Activated naive CD8-positive, alpha-beta T cell treated with anti-CD3 and anti-CD28 coated beads, Interleukin-2, amount 10 ng/mL, durations not matched to agents 7 days and 5 days (primary cell): ENCODE measurements around the gene BCAS4. TPM values are rescaled to one million over a fixed set of nuclear protein-coding genes. Genes with fewer than 3 reads are reported as not detected.

Experiments
- ATAC-seq: fragments of 150-1000 bp; cut with Tn5 transposase; one replicate; pipeline ENCODE4 v1.10.0; 2021; ENCODE audit warnings: low read depth, moderate library complexity
- POLR2A ChIA-PET: fragments of 350-600 bp; sonication (Branson Sonifier 250); formaldehyde crosslinking; loops from one replicate; lab custom pipeline; 2021; ENCODE audit warnings: antibody characterized with exemption; lab: Charles Lee
- DNase-seq: peaks from one replicate; pipeline ENCODE4 v3.0.0; 2021
- H3K27ac Mint-ChIP-seq: one replicate; pipeline ENCODE4 v1.8.0; 2022; ENCODE audit warnings: mild to moderate bottlenecking, mixed read lengths
- H3K27me3 Mint-ChIP-seq: one replicate; pipeline ENCODE4 v1.8.0; 2022; ENCODE audit warnings: mild to moderate bottlenecking, moderate library complexity, mixed read lengths
- H3K36me3 Mint-ChIP-seq: one replicate; pipeline ENCODE4 v1.8.0; 2021; ENCODE audit warnings: mild to moderate bottlenecking, mixed read lengths
- H3K4me1 Mint-ChIP-seq: one replicate; pipeline ENCODE4 v1.8.0; 2021; ENCODE audit warnings: mixed read lengths
- H3K4me3 Mint-ChIP-seq: one replicate; pipeline ENCODE4 v1.8.0; 2022; ENCODE audit warnings: mild to moderate bottlenecking, moderate library complexity, mixed read lengths
- H3K9me3 Mint-ChIP-seq: one replicate; pipeline ENCODE4 v1.8.0; 2021; ENCODE audit warnings: mixed read lengths
- total RNA-seq, 2 experiments: library from RNA; stranded (reverse); gene quantifications; one replicate each; pipeline ENCODE4 v1.2.3, GENCODE V29; 2021

BCAS4 gene
- total RNA-seq, 2 experiments from 2014 or later = 35.0 to 35.2 TPM

GRCh38 chr20:50862546-50862945 is 67.7 kb downstream of the BCAS4 start:
- Mint-ChIP-seq H3K4me3 (no peak overlapping the region), H3K4me1 (no peaks in the 10 kb centered on the region), H3K9me3 (no peaks in the 10 kb centered on the region), H3K27ac (no peak overlapping the region), H3K36me3 (no peaks in the 10 kb centered on the region), H3K27me3 (no peaks in the 10 kb centered on the region)
- POLR2A ChIA-PET = interaction anchor here (0.9 kb wide), 1 partner anchor 23 kb away, joined by 8 read pairs; no protein-coding TSS in a partner anchor
- DNase-seq (no peak), ATAC-seq (no peak)

- Mint-ChIP-seq H3K4me1 (no peaks in the 10 kb centered on the region), H3K4me3 (no peak overlapping the region), H3K36me3 (peaks cover 1% of the 10 kb centered on the region), H3K27ac (no peak overlapping the region), H3K9me3 (no peaks in the 10 kb centered on the region), H3K27me3 (no peaks in the 10 kb centered on the region)
- ATAC-seq (no peak), DNase-seq (no peak)
- POLR2A ChIA-PET = no interaction called here
Measured at GRCh38 chr20:50865114-50865513, 70.3 kb downstream of the BCAS4 start.

- no peak for DNase-seq
- POLR2A ChIA-PET = no interaction called here
- ATAC-seq = no peak
- no peaks in the 10 kb centered on the region for H3K27me3 Mint-ChIP-seq
- no peaks in the 10 kb centered on the region for H3K4me1 Mint-ChIP-seq
- no peak overlapping the region for H3K4me3 Mint-ChIP-seq
- H3K27ac Mint-ChIP-seq = no peak overlapping the region
- peaks cover 1% of the 10 kb centered on the region for H3K36me3 Mint-ChIP-seq
- H3K9me3 Mint-ChIP-seq = no peaks in the 10 kb centered on the region
Measured at GRCh38 chr20:50865591-50865990, 70.7 kb downstream of the BCAS4 start.

- Mint-ChIP-seq H3K36me3 (peaks cover 1% of the 10 kb centered on the region), H3K9me3 (no peaks in the 10 kb centered on the region), H3K4me1 (no peaks in the 10 kb centered on the region), H3K27ac (no peak overlapping the region), H3K27me3 (no peaks in the 10 kb centered on the region), H3K4me3 (no peak overlapping the region)
- ATAC-seq (no peak), DNase-seq (no peak)
- POLR2A ChIA-PET = no interaction called here
Measured at GRCh38 chr20:50866036-50866685, 71.3 kb downstream of the BCAS4 start.

- POLR2A ChIA-PET = no interaction called here
- Mint-ChIP-seq H3K27ac (no peak overlapping the region), H3K36me3 (peaks cover 1% of the 10 kb centered on the region), H3K4me3 (no peak overlapping the region), H3K4me1 (no peaks in the 10 kb centered on the region), H3K9me3 (no peaks in the 10 kb centered on the region), H3K27me3 (no peaks in the 10 kb centered on the region)
- ATAC-seq (no peak), DNase-seq (no peak)
Measured at GRCh38 chr20:50866831-50867230, 72.0 kb downstream of the BCAS4 start.

GRCh38 chr20:50867805-50868204 is 72.9 kb downstream of the BCAS4 start:
- Mint-ChIP-seq H3K9me3 (no peaks in the 10 kb centered on the region), H3K36me3 (peaks cover 1% of the 10 kb centered on the region), H3K27ac (no peak overlapping the region), H3K4me1 (no peaks in the 10 kb centered on the region), H3K27me3 (no peaks in the 10 kb centered on the region), H3K4me3 (no peak overlapping the region)
- DNase-seq (no peak), ATAC-seq (no peak)
- POLR2A ChIA-PET = no interaction called here

- Mint-ChIP-seq H3K4me1 (no peaks in the 10 kb centered on the region), H3K36me3 (peaks cover 1% of the 10 kb centered on the region), H3K9me3 (no peaks in the 10 kb centered on the region), H3K4me3 (no peak overlapping the region), H3K27ac (no peak overlapping the region), H3K27me3 (no peaks in the 10 kb centered on the region)
- ATAC-seq (no peak), DNase-seq (no peak)
- POLR2A ChIA-PET = no interaction called here
Measured at GRCh38 chr20:50868509-50869495, 73.9 kb downstream of the BCAS4 start.

- Mint-ChIP-seq H3K4me3 (no peak overlapping the region), H3K27ac (no peak overlapping the region), H3K27me3 (no peaks in the 10 kb centered on the region), H3K4me1 (no peaks in the 10 kb centered on the region), H3K9me3 (no peaks in the 10 kb centered on the region), H3K36me3 (peaks cover 1% of the 10 kb centered on the region)
- POLR2A ChIA-PET = no interaction called here
- no peak for DNase-seq
- no peak for ATAC-seq
Measured at GRCh38 chr20:50870561-50871161, 75.8 kb downstream of the BCAS4 start.

GRCh38 chr20:50872560-50873425 is 77.9 kb downstream of the BCAS4 start:
- H3K9me3 Mint-ChIP-seq = no peaks in the 10 kb centered on the region
- DNase-seq = no peak
- no peak overlapping the region for H3K4me3 Mint-ChIP-seq
- no peaks in the 10 kb centered on the region for H3K27me3 Mint-ChIP-seq
- H3K36me3 Mint-ChIP-seq = peaks cover 5% of the 10 kb centered on the region
- H3K4me1 Mint-ChIP-seq = no peaks in the 10 kb centered on the region
- POLR2A ChIA-PET = no interaction called here
- ATAC-seq = no peak
- no peak overlapping the region for H3K27ac Mint-ChIP-seq

GRCh38 chr20:50873585-50873984 is 78.7 kb downstream of the BCAS4 start:
- no peak for ATAC-seq
- no peak for DNase-seq
- POLR2A ChIA-PET = no interaction called here
- Mint-ChIP-seq H3K4me3 (no peak overlapping the region), H3K27ac (no peak overlapping the region), H3K9me3 (no peaks in the 10 kb centered on the region), H3K4me1 (no peaks in the 10 kb centered on the region), H3K36me3 (peaks cover 5% of the 10 kb centered on the region), H3K27me3 (no peaks in the 10 kb centered on the region)

GRCh38 chr20:50874111-50874757 is 79.4 kb downstream of the BCAS4 start:
- no peak overlapping the region for H3K27ac Mint-ChIP-seq
- H3K9me3 Mint-ChIP-seq = no peaks in the 10 kb centered on the region
- H3K27me3 Mint-ChIP-seq = no peaks in the 10 kb centered on the region
- ATAC-seq = no peak
- peaks cover 5% of the 10 kb centered on the region for H3K36me3 Mint-ChIP-seq
- H3K4me1 Mint-ChIP-seq = no peaks in the 10 kb centered on the region
- H3K4me3 Mint-ChIP-seq = no peak overlapping the region
- DNase-seq = no peak
- POLR2A ChIA-PET = no interaction called here

GRCh38 chr20:50874758-50875665 is 80.2 kb downstream of the BCAS4 start:
- Mint-ChIP-seq H3K9me3 (no peaks in the 10 kb centered on the region), H3K27ac (no peak overlapping the region), H3K27me3 (no peaks in the 10 kb centered on the region), H3K4me1 (no peaks in the 10 kb centered on the region), H3K4me3 (no peak overlapping the region), H3K36me3 (peaks cover 4% of the 10 kb centered on the region)
- ATAC-seq = no peak
- no peak for DNase-seq
- POLR2A ChIA-PET = no interaction called here
